22Rv1 (cell line): Measurements from ENCODE around the gene DNAJC8.

ENCODE experiments used
- H3K27ac ChIP-seq: fragments of 450-650 bp; 2 replicates; pipeline ENCODE4 v1.5.1; 2017
- CTCF ChIP-seq: fragments of 450-650 bp; IDR thresholded peaks from 2 replicates; pipeline ENCODE4 v1.5.1; 2017; ENCODE audit warnings: mild to moderate bottlenecking
- ZFX ChIP-seq: fragments of 450-650 bp; IDR thresholded peaks from 2 replicates; pipeline ENCODE4 v1.6.1; 2017; ENCODE audit warnings: antibody characterized with exemption, borderline replicate concordance

Gene DNAJC8

GRCh38 chr1:28176492-28177470 is 56.0 kb downstream of the DNAJC8 start, which contains the start of gene PTAFR:
TSS of gene PTAFR (minus strand) at chr1:28176690. CDS start at chr1:28151021, 25,669 bp downstream.
- no peak within 1 kb of the TSS for H3K27ac ChIP-seq
- TF ChIP-seq ZFX, result no peak

- no peak for TF ChIP-seq CTCF
- TF ChIP-seq ZFX, result no peak
- H3K27ac ChIP-seq, result no peak overlapping the region
These were observed 56.8 kb downstream of the DNAJC8 start for GRCh38 chr1:28175955-28176485.

- TF ChIP-seq CTCF (no peak), ZFX (no peak)
- no peak overlapping the region for H3K27ac ChIP-seq
These were observed 58.9 kb downstream of the DNAJC8 start for GRCh38 chr1:28173980-28174297.

- TF ChIP-seq ZFX, result no peak
- TF ChIP-seq CTCF, result no peak
- no peak overlapping the region for H3K27ac ChIP-seq
These were observed 59.5 kb downstream of the DNAJC8 start for GRCh38 chr1:28173151-28173979.

- H3K27ac ChIP-seq, result no peak overlapping the region
- TF ChIP-seq CTCF, result no peak
- no peak for TF ChIP-seq ZFX
These were observed 60.1 kb downstream of the DNAJC8 start for GRCh38 chr1:28172713-28173150.

GRCh38 chr1:28171246-28171645 is 61.6 kb downstream of the DNAJC8 start:
- no peak for TF ChIP-seq ZFX
- TF ChIP-seq CTCF, result no peak
- no peak overlapping the region for H3K27ac ChIP-seq

- no peak overlapping the region for H3K27ac ChIP-seq
- no peak for TF ChIP-seq CTCF
- no peak for TF ChIP-seq ZFX
These were observed 62.7 kb downstream of the DNAJC8 start for GRCh38 chr1:28170001-28170596.
